ENCODE data around the gene LILRB5. TPM values are rescaled to one million over a fixed set of nuclear protein-coding genes. Genes with fewer than 3 reads are reported as not detected.
A peak's percentile ranks its signal among the peaks of the same experiment; 100 is the strongest.
"Not testable (repeated sequence)": the region's sequence is repeated elsewhere in the genome, so short reads cannot be mapped to it uniquely, and the experiment has no call there.

The LILRB5 gene
- total RNA-seq, 2 experiments from 2014 or later, result not detected

- peak; percentile 6 for ATAC-seq
- peak; percentile 63 for DNase-seq
These were observed 48.9 kb downstream of the LILRB5 start for GRCh38 chr19:54207983-54208783.

GRCh38 chr19:54207676-54207982, 49.4 kb downstream of the LILRB5 start:
- peaks cover 74% of the 10 kb centered on the region for H3K36me3 Mint-ChIP-seq (ENCODE audit: low read depth)
- H3K9me3 Mint-ChIP-seq, result no peaks in the 10 kb centered on the region
- no peak for TF ChIP-seq CTCF (IDR thresholded peaks at IDR 0.05)
- H3K4me1 Mint-ChIP-seq (ENCODE audit: low read depth), result peaks cover 86% of the 10 kb centered on the region
- ChIA-PET POLR2A (interaction anchor here (0.9 to 16.5 kb wide), 9 partner anchors 13 to 209 kb away, joined by 3 to 419 read pairs (median 4); partner anchors contain the start of genes CNOT3, LENG1, MBOAT7 and PRPF31), CTCF (interaction anchor here (1.1 kb wide), 1 partner anchor 37 kb away, joined by 4 read pairs; no protein-coding TSS in a partner anchor)
- H3K4me3 Mint-ChIP-seq, result peak overlapping the region; percentile 14
- H3K27me3 Mint-ChIP-seq, result no peaks in the 10 kb centered on the region
- intact Hi-C loops (cut with micrococcal nuclease), result no loop called here
- ATAC-seq (peak; percentile 0), DNase-seq (no peak)
- H3K27ac Mint-ChIP-seq, result peak overlapping the region; percentile 85

More at GRCh38 chr19:54207983-54208783, 48.9 kb downstream of the LILRB5 start:
- H3K9me3 Mint-ChIP-seq, result no peaks in the 10 kb centered on the region
- intact Hi-C loops (cut with micrococcal nuclease), result no loop called here
- ChIA-PET POLR2A (interaction anchor here (0.6 to 16.5 kb wide), 8 partner anchors 14 to 208 kb away, joined by 3 to 419 read pairs (median 4); partner anchors contain the start of genes LENG1, MBOAT7, PRPF31 and RPS9), CTCF (interaction anchor here (0.6 to 1.1 kb wide), 4 partner anchors 19 to 183 kb away, joined by 3 to 4 read pairs (median 3); partner anchors contain the start of gene MBOAT7)
- no peaks in the 10 kb centered on the region for H3K27me3 Mint-ChIP-seq
- H3K4me1 Mint-ChIP-seq (ENCODE audit: low read depth), result peaks cover 81% of the 10 kb centered on the region
- no peak for TF ChIP-seq CTCF (IDR thresholded peaks at IDR 0.05)
- peak overlapping the region; percentile 85 for H3K27ac Mint-ChIP-seq
- peaks cover 72% of the 10 kb centered on the region for H3K36me3 Mint-ChIP-seq (ENCODE audit: low read depth)
- peak overlapping the region; percentile 14 for H3K4me3 Mint-ChIP-seq

- DNase-seq; CTCF ChIA-PET; intact Hi-C loops (cut with micrococcal nuclease); H3K27me3 Mint-ChIP-seq; H3K9me3 Mint-ChIP-seq; ATAC-seq: not testable (repeated sequence)
- Mint-ChIP-seq H3K4me3 (peak overlapping the region; percentile 14), H3K36me3 (ENCODE audit: low read depth) (peaks cover 77% of the 10 kb centered on the region), H3K27ac (peak overlapping the region; percentile 85), H3K4me1 (ENCODE audit: low read depth) (peaks cover 91% of the 10 kb centered on the region)
- POLR2A ChIA-PET, result interaction anchor here (0.6 to 16.5 kb wide), 13 partner anchors 13 to 240 kb away, joined by 3 to 419 read pairs (median 3); partner anchors contain the start of genes CNOT3, LENG1, MBOAT7 and PRPF31
These were observed 49.9 kb downstream of the LILRB5 start for GRCh38 chr19:54207193-54207592.

- peak overlapping the region; percentile 14 for H3K4me3 Mint-ChIP-seq
- no peaks in the 10 kb centered on the region for H3K27me3 Mint-ChIP-seq
- POLR2A ChIA-PET, result interaction anchor here (0.6 to 16.5 kb wide), 13 partner anchors 12 to 1050 kb away, joined by 3 to 419 read pairs (median 3); partner anchors contain the start of genes CNOT3, LENG1, MBOAT7 and PRPF31
- no peaks in the 10 kb centered on the region for H3K9me3 Mint-ChIP-seq
- peaks cover 81% of the 10 kb centered on the region for H3K36me3 Mint-ChIP-seq (ENCODE audit: low read depth)
- TF ChIP-seq CTCF (IDR thresholded peaks at IDR 0.05), result no peak
- intact Hi-C loops (cut with micrococcal nuclease), result no loop called here
- peaks cover 92% of the 10 kb centered on the region for H3K4me1 Mint-ChIP-seq (ENCODE audit: low read depth)
- DNase-seq (no peak), ATAC-seq (no peak)
- H3K27ac Mint-ChIP-seq, result peak overlapping the region; percentile 5
- CTCF ChIA-PET, result no interaction called here
These were observed 50.3 kb downstream of the LILRB5 start for GRCh38 chr19:54206831-54207177.

- Mint-ChIP-seq H3K27me3 (no peaks in the 10 kb centered on the region), H3K4me3 (peak overlapping the region; percentile 87), H3K27ac (no peak overlapping the region), H3K4me1 (ENCODE audit: low read depth) (peaks cover 93% of the 10 kb centered on the region), H3K9me3 (no peaks in the 10 kb centered on the region), H3K36me3 (ENCODE audit: low read depth) (peaks cover 84% of the 10 kb centered on the region)
- no peak for TF ChIP-seq CTCF (IDR thresholded peaks at IDR 0.05)
- ATAC-seq, result no peak
- intact Hi-C loops (cut with micrococcal nuclease), result no loop called here
- POLR2A ChIA-PET, result interaction anchor here (0.6 to 16.5 kb wide), 15 partner anchors 12 to 1179 kb away, joined by 3 to 419 read pairs (median 3); partner anchors contain the start of genes CNOT3, LENG1, LILRB3 and MBOAT7
- DNase-seq, result no peak
- CTCF ChIA-PET, result no interaction called here
These were observed 50.8 kb downstream of the LILRB5 start for GRCh38 chr19:54206030-54206830.

All from activated CD8-positive, alpha-beta T cell treated with anti-CD3 and anti-CD28 coated beads for 36 hours (primary cell).